ENCODE results near the gene WNT8B.

GRCh38 chr10:100518761-100519241 lies 56.0 kb downstream of the WNT8B start:
- TF ChIP-seq ZFP30 (CRISPR knock-in tag; IDR thresholded peaks at IDR 0.05): no peak
- no peak for TF ChIP-seq PATZ1 (CRISPR knock-in tag; IDR thresholded peaks at IDR 0.05; ENCODE audit: borderline replicate concordance)
- no peak for TF ChIP-seq ARNTL (CRISPR knock-in tag; IDR thresholded peaks at IDR 0.05; ENCODE audit: borderline replicate concordance, low read depth)
- no peak for TF ChIP-seq ZC3H10 (CRISPR knock-in tag; IDR thresholded peaks at IDR 0.05)
- no peak for TF ChIP-seq ESRRG (CRISPR knock-in tag; IDR thresholded peaks at IDR 0.05)
- no peak for TF ChIP-seq GLIS3 (CRISPR knock-in tag; IDR thresholded peaks at IDR 0.05)
- no peak for TF ChIP-seq TCF4 (CRISPR knock-in tag; IDR thresholded peaks at IDR 0.05; ENCODE audit: borderline replicate concordance)
- TF ChIP-seq ZNF565 (CRISPR knock-in tag; conservative IDR thresholded peaks at IDR 0.05; ENCODE audit: low read depth): no peak
- TF ChIP-seq ISL1 (CRISPR knock-in tag; IDR thresholded peaks at IDR 0.05): no peak
- no peak for TF ChIP-seq ZFP3 (CRISPR knock-in tag; IDR thresholded peaks at IDR 0.05)
- TF ChIP-seq CSRNP3 (CRISPR knock-in tag; IDR thresholded peaks at IDR 0.05): no peak
